SK-N-SH treated with all-trans-retinoic acid at 6 μM for 48 hours (cell line): ENCODE data around the gene LDHAL6A.

ENCODE experiments used
- ATAC-seq: fragments of 200-7000 bp; cut with Tn5 transposase; 3 replicates; pipeline ENCODE4 v1.9.1; 2020; ENCODE audit warnings: mild to moderate bottlenecking, moderate library complexity
- BACH2 ChIP-seq: fragments of 250-450 bp; sonication (Bioruptor Pico); IDR thresholded peaks from 2 replicates; pipeline ENCODE4 v1.9.0; 2021; ENCODE audit warnings: mild to moderate bottlenecking, borderline replicate concordance
- CREB5 ChIP-seq: fragments of 250-450 bp; sonication (Bioruptor Pico); IDR thresholded peaks from 2 replicates; pipeline ENCODE4 v1.5.1; 2020; ENCODE audit warnings: low read depth, mild to moderate bottlenecking, moderate library complexity
- CSDC2 ChIP-seq: fragments of 250-450 bp; sonication (Bioruptor Pico); IDR thresholded peaks from 2 replicates; pipeline ENCODE4 v1.5.0; 2020; ENCODE audit warnings: mild to moderate bottlenecking, moderate library complexity
- CSRNP3 ChIP-seq: fragments of 250-450 bp; sonication (Bioruptor Pico); IDR thresholded peaks from 2 replicates; pipeline ENCODE4 v1.5.1; 2021; ENCODE audit warnings: mild to moderate bottlenecking, moderate library complexity
- ESRRG ChIP-seq: fragments of 250-450 bp; sonication (Bioruptor Pico); IDR thresholded peaks from 2 replicates; pipeline ENCODE4 v1.6.1; 2021; ENCODE audit warnings: mild to moderate bottlenecking
- GLIS3 ChIP-seq: fragments of 250-450 bp; sonication (Bioruptor Pico); IDR thresholded peaks from 2 replicates; pipeline ENCODE4 v1.5.0; 2020; ENCODE audit warnings: mild to moderate bottlenecking, moderate library complexity
- ISL1 ChIP-seq: fragments of 250-450 bp; sonication (Bioruptor Pico); IDR thresholded peaks from 2 replicates; pipeline ENCODE4 v2.1.2; 2022; ENCODE audit warnings: mild to moderate bottlenecking, moderate library complexity
- OSR1 ChIP-seq: fragments of 250-450 bp; sonication (Bioruptor Pico); IDR thresholded peaks from 2 replicates; pipeline ENCODE4 v1.8.0; 2022; ENCODE audit warnings: moderate library complexity, mild to moderate bottlenecking, inconsistent platforms
- PATZ1 ChIP-seq: fragments of 250-450 bp; sonication (Bioruptor Pico); IDR thresholded peaks from 2 replicates; pipeline ENCODE4 v1.8.0; 2020; ENCODE audit warnings: mild to moderate bottlenecking, moderate library complexity, borderline replicate concordance
- PPARA ChIP-seq: fragments of 250-450 bp; sonication (Bioruptor Pico); IDR thresholded peaks from 2 replicates; pipeline ENCODE4 v1.5.0; 2020; ENCODE audit warnings: mild to moderate bottlenecking, borderline replicate concordance
- RARB ChIP-seq: fragments of 250-450 bp; sonication (Bioruptor Pico); IDR thresholded peaks from 2 replicates; pipeline ENCODE4 v1.8.0; 2021; ENCODE audit warnings: mild to moderate bottlenecking, moderate library complexity
- SNAI2 ChIP-seq: fragments of 250-450 bp; sonication (Bioruptor Pico); IDR thresholded peaks from 2 replicates; pipeline ENCODE4 v1.5.0; 2020; ENCODE audit warnings: mild to moderate bottlenecking, moderate library complexity
- TCF4 ChIP-seq: fragments of 250-450 bp; sonication (Bioruptor Pico); IDR thresholded peaks from 2 replicates; pipeline ENCODE4 v1.8.0; 2021; ENCODE audit warnings: mild to moderate bottlenecking, moderate library complexity, borderline replicate concordance
- TOX ChIP-seq: fragments of 250-450 bp; sonication (Bioruptor Pico); IDR thresholded peaks from 2 replicates; pipeline ENCODE4 v1.8.0; 2021; ENCODE audit warnings: mild to moderate bottlenecking, moderate library complexity, borderline replicate concordance
- ZC3H10 ChIP-seq: fragments of 250-450 bp; sonication (Bioruptor Pico); IDR thresholded peaks from 2 replicates; pipeline ENCODE4 v1.5.1; 2021; ENCODE audit warnings: mild to moderate bottlenecking, moderate library complexity
- ZFP3 ChIP-seq: fragments of 250-450 bp; sonication (Bioruptor Pico); IDR thresholded peaks from 2 replicates; pipeline ENCODE4 v1.5.0; 2020; ENCODE audit warnings: mild to moderate bottlenecking, moderate library complexity
- ZFP30 ChIP-seq: fragments of 450-650 bp; formaldehyde crosslinking; IDR thresholded peaks from 2 replicates; pipeline ENCODE4 v1.5.0; 2022; ENCODE audit warnings: mild to moderate bottlenecking, moderate library complexity
- ZNF565 ChIP-seq: fragments of 450-650 bp; formaldehyde crosslinking; conservative IDR thresholded peaks from 2 replicates; pipeline ENCODE4 v1.5.0; 2020; ENCODE audit warnings: low read depth, mild to moderate bottlenecking, moderate library complexity
- ZNF70 ChIP-seq: fragments of 450-650 bp; formaldehyde crosslinking; IDR thresholded peaks from 2 replicates; pipeline ENCODE4 v1.5.0; 2020; ENCODE audit warnings: mild to moderate bottlenecking, moderate library complexity
- TF ChIP-seq, protein P1 (sequence below): fragments of 250-450 bp; sonication (Bioruptor Pico); IDR thresholded peaks from 2 replicates; pipeline ENCODE4 v1.5.0; 2020; ENCODE audit warnings: mild to moderate bottlenecking, moderate library complexity

LDHAL6A gene

GRCh38 chr11:18495703-18496102 is 40.0 kb downstream of the LDHAL6A start (continued):
- TF ChIP-seq PATZ1 (CRISPR knock-in tag) = no peak
- TF ChIP-seq ZNF70 (CRISPR knock-in tag) = no peak
- no peak for TF ChIP-seq TOX (CRISPR knock-in tag)
- no peak for TF ChIP-seq CSDC2 (CRISPR knock-in tag)
- TF ChIP-seq ESRRG (CRISPR knock-in tag) = no peak

DNA sequence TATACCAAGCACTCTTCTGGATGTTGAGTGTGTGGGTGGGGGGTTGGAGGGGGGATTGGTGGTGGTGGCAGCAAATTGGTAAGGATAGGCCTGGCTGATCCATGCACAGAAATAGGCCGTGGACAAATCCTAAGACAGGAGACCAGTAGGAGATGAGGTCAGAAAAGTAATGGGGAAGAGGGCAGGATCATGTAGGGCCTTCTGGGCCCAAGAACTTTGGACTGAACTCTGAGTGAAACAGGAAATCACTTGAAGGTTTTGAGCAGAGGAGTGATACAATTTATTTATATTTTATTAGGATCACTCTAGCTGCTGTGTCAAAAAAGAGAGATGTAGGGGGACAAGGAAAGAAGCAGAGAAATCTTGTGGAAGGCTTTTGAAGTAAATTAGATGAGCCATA is 42.4 kb downstream of the LDHAL6A start:
- no peak for ATAC-seq
- TF ChIP-seq PPARA (CRISPR knock-in tag) (no peak), ZFP3 (CRISPR knock-in tag) (no peak), ZNF70 (CRISPR knock-in tag) (no peak), ZFP30 (CRISPR knock-in tag) (no peak), TCF4 (CRISPR knock-in tag) (no peak), PATZ1 (CRISPR knock-in tag) (no peak), GLIS3 (no peak), CSDC2 (CRISPR knock-in tag) (no peak), ZC3H10 (CRISPR knock-in tag) (no peak)

DNA sequence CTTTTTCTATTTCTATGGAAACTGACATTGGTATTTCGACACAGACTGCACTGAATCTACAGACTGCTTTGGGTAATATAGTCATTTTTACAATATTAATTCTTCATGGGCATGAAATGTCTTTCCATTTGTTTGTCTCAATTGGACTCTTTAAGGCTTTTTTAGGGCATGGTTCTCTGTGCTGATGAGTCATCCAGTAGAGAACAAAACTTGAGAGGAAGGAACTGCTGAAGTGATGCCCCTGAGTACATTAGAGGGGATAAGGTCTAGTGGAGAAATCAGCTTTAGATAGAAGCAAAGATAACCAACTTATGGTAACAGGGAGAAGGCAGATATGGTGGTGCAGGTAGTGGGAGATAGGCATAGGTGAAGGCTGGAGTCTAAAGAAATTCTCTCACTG is 46.0 kb downstream of the LDHAL6A start:
- ATAC-seq = no peak
- no peak for TF ChIP-seq GLIS3
- no peak for TF ChIP-seq ZNF565 (CRISPR knock-in tag)
- no peak for TF ChIP-seq ISL1
- TF ChIP-seq BACH2 (CRISPR knock-in tag) = no peak
- TF ChIP-seq ZFP30 (CRISPR knock-in tag) = no peak
- no peak for TF ChIP-seq RARB (CRISPR knock-in tag)
- TF ChIP-seq CREB5 (CRISPR knock-in tag) = no peak
- TF ChIP-seq, protein P1, sequence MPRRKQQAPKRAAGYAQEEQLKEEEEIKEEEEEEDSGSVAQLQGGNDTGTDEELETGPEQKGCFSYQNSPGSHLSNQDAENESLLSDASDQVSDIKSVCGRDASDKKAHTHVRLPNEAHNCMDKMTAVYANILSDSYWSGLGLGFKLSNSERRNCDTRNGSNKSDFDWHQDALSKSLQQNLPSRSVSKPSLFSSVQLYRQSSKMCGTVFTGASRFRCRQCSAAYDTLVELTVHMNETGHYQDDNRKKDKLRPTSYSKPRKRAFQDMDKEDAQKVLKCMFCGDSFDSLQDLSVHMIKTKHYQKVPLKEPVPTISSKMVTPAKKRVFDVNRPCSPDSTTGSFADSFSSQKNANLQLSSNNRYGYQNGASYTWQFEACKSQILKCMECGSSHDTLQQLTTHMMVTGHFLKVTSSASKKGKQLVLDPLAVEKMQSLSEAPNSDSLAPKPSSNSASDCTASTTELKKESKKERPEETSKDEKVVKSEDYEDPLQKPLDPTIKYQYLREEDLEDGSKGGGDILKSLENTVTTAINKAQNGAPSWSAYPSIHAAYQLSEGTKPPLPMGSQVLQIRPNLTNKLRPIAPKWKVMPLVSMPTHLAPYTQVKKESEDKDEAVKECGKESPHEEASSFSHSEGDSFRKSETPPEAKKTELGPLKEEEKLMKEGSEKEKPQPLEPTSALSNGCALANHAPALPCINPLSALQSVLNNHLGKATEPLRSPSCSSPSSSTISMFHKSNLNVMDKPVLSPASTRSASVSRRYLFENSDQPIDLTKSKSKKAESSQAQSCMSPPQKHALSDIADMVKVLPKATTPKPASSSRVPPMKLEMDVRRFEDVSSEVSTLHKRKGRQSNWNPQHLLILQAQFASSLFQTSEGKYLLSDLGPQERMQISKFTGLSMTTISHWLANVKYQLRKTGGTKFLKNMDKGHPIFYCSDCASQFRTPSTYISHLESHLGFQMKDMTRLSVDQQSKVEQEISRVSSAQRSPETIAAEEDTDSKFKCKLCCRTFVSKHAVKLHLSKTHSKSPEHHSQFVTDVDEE (CRISPR knock-in tag) = no peak
- no peak for TF ChIP-seq ZC3H10 (CRISPR knock-in tag)
- TF ChIP-seq PPARA (CRISPR knock-in tag) = no peak
- TF ChIP-seq ZFP3 (CRISPR knock-in tag) = no peak
- TF ChIP-seq TOX (CRISPR knock-in tag) = no peak
- TF ChIP-seq OSR1 = no peak
- no peak for TF ChIP-seq CSRNP3 (CRISPR knock-in tag)
- TF ChIP-seq SNAI2 = no peak
- TF ChIP-seq PATZ1 (CRISPR knock-in tag) = no peak
